ENCODE data around the gene TMIGD1.

Gene TMIGD1, protein sequence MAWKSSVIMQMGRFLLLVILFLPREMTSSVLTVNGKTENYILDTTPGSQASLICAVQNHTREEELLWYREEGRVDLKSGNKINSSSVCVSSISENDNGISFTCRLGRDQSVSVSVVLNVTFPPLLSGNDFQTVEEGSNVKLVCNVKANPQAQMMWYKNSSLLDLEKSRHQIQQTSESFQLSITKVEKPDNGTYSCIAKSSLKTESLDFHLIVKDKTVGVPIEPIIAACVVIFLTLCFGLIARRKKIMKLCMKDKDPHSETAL

DNA sequence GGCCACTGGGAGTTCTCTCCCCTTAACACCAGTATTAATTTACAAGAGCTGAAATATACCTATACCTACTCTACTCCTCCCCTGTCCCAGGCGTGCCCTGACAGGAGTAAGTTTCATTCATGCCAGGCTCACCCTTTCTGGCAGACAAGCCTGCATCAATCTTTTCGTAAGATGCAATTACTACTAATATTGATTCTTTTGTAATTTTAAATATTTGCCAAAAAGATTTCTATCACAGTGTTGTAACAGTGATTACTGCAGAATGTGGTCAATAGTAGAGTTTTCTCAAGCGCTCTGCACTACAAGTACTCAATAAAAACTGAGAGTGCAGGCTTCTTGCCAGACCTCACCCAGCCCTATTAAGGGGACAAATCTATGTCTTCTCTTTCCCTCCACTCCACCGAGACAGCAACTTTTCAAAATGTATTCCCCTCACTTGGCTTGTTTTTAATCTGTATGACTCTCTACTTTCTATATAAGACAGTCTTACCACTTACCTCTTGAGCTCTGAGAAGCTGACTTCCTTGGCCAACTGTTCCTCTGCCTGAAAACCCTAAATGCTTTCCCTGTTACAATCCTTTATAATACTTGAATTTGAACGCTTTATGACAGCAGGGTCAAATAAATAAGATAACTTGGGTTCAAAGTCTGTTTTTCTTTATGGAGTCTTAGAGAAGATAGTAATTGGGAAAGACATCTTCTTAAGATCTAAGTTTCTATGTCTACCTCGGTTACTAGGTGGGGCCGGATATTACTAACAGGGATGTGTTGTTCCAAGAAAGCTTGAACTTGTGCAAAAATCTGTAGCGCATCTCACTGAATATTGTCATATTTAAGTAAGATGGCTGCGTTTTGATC lies at the start of gene TMIGD1:
TMIGD1 (minus strand) TSS at position 555 of the 858 bp plus-strand sequence. CDS start 1,924 bp downstream, outside the sequence.
- Histone ChIP-seq H3K36me3 (ENCODE audit: control insufficient read depth in 1 of 2, insufficient read depth in 2 of 2, low read length in 2 of 2) (no peaks in the 10 kb centered on the region), H3K27me3 (ENCODE audit: low read depth, low read length) (no peaks in the 10 kb centered on the region), H3K4me1 (ENCODE audit: control insufficient read depth in 1 of 2, insufficient read depth in 2 of 2, low read length in 2 of 2) (no peaks in the 10 kb centered on the region), H3K27ac (ENCODE audit: low read length) (no peak within 1 kb of the TSS), H3K9me3 (ENCODE audit: control insufficient read depth in 1 of 2, low read length in 2 of 2) (no peaks in the 10 kb centered on the region), H3K4me3 (ENCODE audit: low read depth in 1 of 2, low read length in 2 of 2) (no peak within 1 kb of the TSS)

DNA sequence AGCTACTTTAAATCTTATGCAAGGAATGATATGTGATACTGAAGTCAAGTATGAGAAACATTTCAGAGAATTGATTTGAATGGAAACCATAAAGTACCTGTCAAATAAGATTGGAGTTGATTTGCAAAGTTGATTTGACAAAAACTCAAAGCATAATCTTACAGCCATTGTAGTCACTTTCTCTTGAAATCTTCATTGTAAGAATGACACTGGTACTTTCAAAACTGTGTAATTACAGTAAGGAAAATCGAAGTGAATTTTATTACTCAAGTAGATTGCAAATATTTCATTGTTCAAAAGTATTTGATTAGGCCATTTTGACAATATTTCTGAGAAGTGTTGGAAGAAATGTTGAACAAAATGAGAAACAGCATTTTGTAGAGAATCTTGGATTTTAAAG lies 48.5 kb upstream of the TMIGD1 start:
- Histone ChIP-seq H3K4me1 (ENCODE audit: control insufficient read depth in 1 of 2, insufficient read depth in 2 of 2, low read length in 2 of 2) (peaks cover 5 to 21% of the 10 kb centered on the region in 2 donors), H3K27me3 (ENCODE audit: low read depth, low read length) (no peaks in the 10 kb centered on the region), H3K36me3 (ENCODE audit: control insufficient read depth in 1 of 2, insufficient read depth in 2 of 2, low read length in 2 of 2) (peaks cover 9 to 13% of the 10 kb centered on the region in 2 donors), H3K9me3 (ENCODE audit: control insufficient read depth in 1 of 2, low read length in 2 of 2) (no peaks in the 10 kb centered on the region), H3K27ac (ENCODE audit: low read length) (no peak overlapping the region), H3K4me3 (ENCODE audit: low read depth in 1 of 2, low read length in 2 of 2) (no peak overlapping the region)

DNA sequence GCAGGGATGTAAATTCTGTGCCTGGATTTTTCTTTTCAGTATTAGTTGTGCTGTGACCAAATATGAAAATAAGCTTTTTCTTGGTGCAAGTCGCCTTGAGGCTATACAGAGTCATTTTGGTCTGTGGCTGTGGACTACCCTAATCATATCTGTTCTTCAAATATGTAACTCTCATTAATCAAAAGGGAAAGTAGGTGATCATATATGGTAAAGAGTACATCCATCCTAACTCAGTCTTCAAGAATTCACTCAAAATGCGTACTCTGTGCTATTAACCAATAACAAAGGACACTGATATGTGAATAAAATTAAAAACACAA lies 47.4 kb upstream of the TMIGD1 start:
- Histone ChIP-seq H3K27ac (ENCODE audit: low read length) (no peak overlapping the region), H3K36me3 (ENCODE audit: control insufficient read depth in 1 of 2, insufficient read depth in 2 of 2, low read length in 2 of 2) (peaks cover 4 to 8% of the 10 kb centered on the region in 2 donors), H3K4me3 (ENCODE audit: low read depth in 1 of 2, low read length in 2 of 2) (peak overlapping the region; percentile 88 to 93), H3K27me3 (ENCODE audit: low read depth, low read length) (no peaks in the 10 kb centered on the region), H3K4me1 (ENCODE audit: control insufficient read depth in 1 of 2, insufficient read depth in 2 of 2, low read length in 2 of 2) (peaks cover 5 to 21% of the 10 kb centered on the region in 2 donors), H3K9me3 (ENCODE audit: control insufficient read depth in 1 of 2, low read length in 2 of 2) (no peaks in the 10 kb centered on the region)

DNA sequence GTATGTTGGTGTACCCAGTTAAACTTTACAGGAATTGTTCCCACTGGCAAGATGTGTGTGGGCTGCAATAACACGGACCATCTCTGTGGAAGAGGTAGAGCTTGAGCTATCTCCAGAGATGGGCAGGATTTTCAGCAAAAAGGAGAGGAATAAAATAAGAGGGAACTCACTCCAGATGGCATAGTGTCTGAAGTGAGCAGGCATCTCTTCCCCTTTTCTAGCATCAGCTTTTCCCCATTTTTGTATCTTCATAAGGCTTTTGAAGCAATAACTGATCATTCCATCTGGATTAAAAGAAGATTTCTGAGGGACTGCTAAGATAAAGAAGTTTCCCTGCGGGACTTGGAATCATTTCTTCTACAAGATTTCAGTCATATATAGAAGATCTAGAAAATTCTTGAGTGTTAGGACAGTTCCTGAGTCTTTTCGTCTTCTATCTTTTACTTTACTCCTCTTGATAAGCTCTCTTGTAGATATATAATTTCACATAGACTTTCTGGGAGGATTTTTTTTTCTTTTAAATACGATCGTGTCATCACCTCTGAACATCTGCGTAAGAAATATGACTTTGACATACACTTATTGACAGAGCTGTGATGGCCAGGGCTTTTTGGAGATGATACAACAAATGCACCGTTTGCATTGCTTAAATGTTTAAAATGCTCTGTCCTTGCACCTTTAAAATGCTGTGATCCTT lies 46.9 kb upstream of the TMIGD1 start:
- H3K27ac ChIP-seq (ENCODE audit: low read length) = no peak overlapping the region
- peaks cover 5 to 21% of the 10 kb centered on the region in 2 donors for H3K4me1 ChIP-seq (ENCODE audit: control insufficient read depth in 1 of 2, insufficient read depth in 2 of 2, low read length in 2 of 2)
- no peaks in the 10 kb centered on the region for H3K27me3 ChIP-seq (ENCODE audit: low read depth, low read length)
- peaks cover 4 to 6% of the 10 kb centered on the region in 2 donors for H3K36me3 ChIP-seq (ENCODE audit: control insufficient read depth in 1 of 2, insufficient read depth in 2 of 2, low read length in 2 of 2)
- peak overlapping the region; percentile 88 to 93 for H3K4me3 ChIP-seq (ENCODE audit: low read depth in 1 of 2, low read length in 2 of 2)
- no peaks in the 10 kb centered on the region for H3K9me3 ChIP-seq (ENCODE audit: control insufficient read depth in 1 of 2, low read length in 2 of 2)

DNA sequence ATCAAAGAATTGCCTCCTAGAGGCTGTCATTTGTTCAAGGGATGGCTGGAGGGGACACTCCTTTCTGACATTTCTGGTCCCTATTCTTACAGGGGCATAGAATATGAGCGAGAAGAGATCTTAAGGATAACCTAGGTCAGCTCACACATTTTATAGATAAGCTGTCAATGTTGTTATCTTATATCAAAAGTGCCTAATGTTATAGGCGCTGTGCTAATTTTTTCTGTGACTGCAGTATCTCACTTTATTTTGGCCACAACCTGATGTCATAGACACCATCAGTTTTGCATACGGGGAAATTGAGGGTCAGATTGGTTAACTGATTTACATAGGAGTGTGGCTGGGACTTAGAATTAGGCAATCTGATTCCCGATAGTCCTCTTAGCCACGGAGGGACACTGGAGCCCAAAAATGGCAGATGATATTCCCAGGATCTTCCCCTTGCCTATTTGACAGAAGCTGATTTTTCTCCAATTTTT lies 46.1 kb upstream of the TMIGD1 start:
- Histone ChIP-seq H3K27ac (ENCODE audit: low read length) (peak overlapping the region; percentile 56), H3K27me3 (ENCODE audit: low read depth, low read length) (no peaks in the 10 kb centered on the region), H3K4me1 (ENCODE audit: control insufficient read depth in 1 of 2, insufficient read depth in 2 of 2, low read length in 2 of 2) (peaks cover 5 to 21% of the 10 kb centered on the region in 2 donors), H3K9me3 (ENCODE audit: control insufficient read depth in 1 of 2, low read length in 2 of 2) (no peaks in the 10 kb centered on the region), H3K4me3 (ENCODE audit: low read depth in 1 of 2, low read length in 2 of 2) (peak overlapping the region; percentile 88 to 93), H3K36me3 (ENCODE audit: control insufficient read depth in 1 of 2, insufficient read depth in 2 of 2, low read length in 2 of 2) (no peaks in the 10 kb centered on the region)

DNA sequence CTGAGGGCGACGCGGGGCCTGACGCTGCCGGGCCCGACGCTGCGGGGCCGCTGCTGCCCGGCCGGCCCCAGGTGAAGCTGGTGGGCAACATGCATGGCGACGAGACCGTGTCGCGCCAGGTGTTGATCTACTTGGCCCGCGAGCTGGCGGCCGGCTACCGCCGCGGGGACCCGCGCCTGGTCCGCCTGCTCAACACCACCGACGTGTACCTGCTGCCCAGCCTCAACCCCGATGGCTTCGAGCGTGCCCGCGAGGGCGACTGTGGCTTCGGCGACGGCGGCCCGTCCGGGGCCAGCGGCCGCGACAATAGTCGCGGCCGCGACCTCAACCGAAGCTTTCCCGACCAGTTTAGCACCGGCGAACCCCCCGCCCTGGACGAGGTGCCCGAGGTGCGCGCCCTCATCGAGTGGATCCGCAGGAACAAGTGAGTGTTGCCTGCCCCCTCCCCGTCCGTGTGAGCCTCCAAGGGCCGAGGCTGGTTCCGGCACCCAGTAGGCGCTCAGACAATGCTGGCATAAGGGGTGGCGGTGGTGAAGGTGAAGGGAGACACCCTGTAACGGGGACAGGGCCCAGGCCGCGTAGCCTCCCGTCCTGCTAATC lies 45.5 kb upstream of the TMIGD1 start:
- Histone ChIP-seq H3K27ac (ENCODE audit: low read length) (peak overlapping the region; percentile 56), H3K36me3 (ENCODE audit: control insufficient read depth in 1 of 2, insufficient read depth in 2 of 2, low read length in 2 of 2) (no peaks in the 10 kb centered on the region), H3K4me3 (ENCODE audit: low read depth in 1 of 2, low read length in 2 of 2) (peak overlapping the region; percentile 88 to 93), H3K27me3 (ENCODE audit: low read depth, low read length) (no peaks in the 10 kb centered on the region), H3K9me3 (ENCODE audit: control insufficient read depth in 1 of 2, low read length in 2 of 2) (no peaks in the 10 kb centered on the region), H3K4me1 (ENCODE audit: control insufficient read depth in 1 of 2, insufficient read depth in 2 of 2, low read length in 2 of 2) (peaks cover 5 to 21% of the 10 kb centered on the region in 2 donors)

DNA sequence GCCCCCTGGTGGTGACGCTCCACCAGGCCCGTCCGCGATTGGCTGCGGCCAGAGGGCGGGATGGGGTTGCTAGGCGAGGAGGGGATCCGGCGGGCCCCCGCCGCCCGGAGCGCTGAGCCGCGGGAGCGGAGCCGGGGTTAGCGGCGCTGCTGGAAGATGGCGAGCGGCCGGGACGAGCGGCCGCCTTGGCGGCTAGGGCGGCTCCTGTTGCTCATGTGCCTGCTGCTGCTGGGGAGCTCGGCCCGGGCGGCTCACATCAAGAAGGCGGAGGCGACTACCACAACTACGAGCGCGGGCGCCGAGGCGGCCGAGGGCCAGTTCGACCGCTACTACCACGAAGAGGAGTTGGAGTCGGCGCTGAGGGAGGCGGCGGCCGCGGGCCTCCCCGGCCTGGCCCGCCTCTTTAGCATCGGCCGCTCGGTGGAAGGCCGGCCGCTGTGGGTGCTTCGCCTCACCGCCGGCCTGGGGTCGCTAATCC lies 45.0 kb upstream of the TMIGD1 start, which contains the start of gene CPD:
CPD (plus strand) TSS at position 103 of the 478 bp plus-strand sequence; CDS start at position 157, 54 bp downstream.
- peak within 1 kb of the TSS; percentile 88 to 93 for H3K4me3 ChIP-seq (ENCODE audit: low read depth in 1 of 2, low read length in 2 of 2)
- peak within 1 kb of the TSS; percentile 98 for H3K27ac ChIP-seq (ENCODE audit: low read length)
- no peaks in the 10 kb centered on the region for H3K27me3 ChIP-seq (ENCODE audit: low read depth, low read length)
- peaks cover 5 to 21% of the 10 kb centered on the region in 2 donors for H3K4me1 ChIP-seq (ENCODE audit: control insufficient read depth in 1 of 2, insufficient read depth in 2 of 2, low read length in 2 of 2)
- H3K9me3 ChIP-seq (ENCODE audit: control insufficient read depth in 1 of 2, low read length in 2 of 2) = no peaks in the 10 kb centered on the region
- H3K36me3 ChIP-seq (ENCODE audit: control insufficient read depth in 1 of 2, insufficient read depth in 2 of 2, low read length in 2 of 2) = no peaks in the 10 kb centered on the region

DNA sequence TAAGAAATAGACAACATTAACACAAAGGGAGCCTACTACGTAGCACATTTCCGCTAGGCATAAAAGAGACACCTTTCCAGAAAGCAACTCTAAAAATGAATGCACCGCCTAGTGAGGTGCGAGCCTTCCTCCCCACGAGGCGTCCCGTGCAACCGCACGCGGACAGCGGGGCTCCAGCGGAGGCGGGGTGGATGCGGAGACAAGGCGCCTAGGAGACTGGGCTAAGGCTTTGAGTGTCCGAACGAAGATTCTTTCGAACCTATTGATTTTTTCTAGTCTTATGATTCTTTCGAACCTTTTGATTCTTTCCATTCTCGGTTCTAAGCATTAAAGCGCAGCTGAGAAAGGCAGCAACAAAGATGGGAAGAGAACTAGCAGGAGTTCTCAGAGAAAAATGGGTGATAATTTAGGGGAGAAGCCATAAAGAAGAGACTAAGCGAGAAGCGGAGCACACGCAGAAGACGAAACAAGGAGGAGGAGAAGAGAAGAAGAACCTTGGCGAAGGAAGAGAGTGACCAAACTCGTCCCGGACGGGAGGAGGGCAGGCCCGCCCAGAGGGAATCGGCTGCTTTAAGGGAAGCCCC lies 44.5 kb upstream of the TMIGD1 start:
- no peaks in the 10 kb centered on the region for H3K36me3 ChIP-seq (ENCODE audit: control insufficient read depth in 1 of 2, insufficient read depth in 2 of 2, low read length in 2 of 2)
- H3K4me1 ChIP-seq (ENCODE audit: control insufficient read depth in 1 of 2, insufficient read depth in 2 of 2, low read length in 2 of 2) = peaks cover 5 to 21% of the 10 kb centered on the region in 2 donors
- H3K9me3 ChIP-seq (ENCODE audit: control insufficient read depth in 1 of 2, low read length in 2 of 2) = no peaks in the 10 kb centered on the region
- peak overlapping the region; percentile 88 to 93 for H3K4me3 ChIP-seq (ENCODE audit: low read depth in 1 of 2, low read length in 2 of 2)
- H3K27me3 ChIP-seq (ENCODE audit: low read depth, low read length) = no peaks in the 10 kb centered on the region
- peak overlapping the region; percentile 98 for H3K27ac ChIP-seq (ENCODE audit: low read length)

DNA sequence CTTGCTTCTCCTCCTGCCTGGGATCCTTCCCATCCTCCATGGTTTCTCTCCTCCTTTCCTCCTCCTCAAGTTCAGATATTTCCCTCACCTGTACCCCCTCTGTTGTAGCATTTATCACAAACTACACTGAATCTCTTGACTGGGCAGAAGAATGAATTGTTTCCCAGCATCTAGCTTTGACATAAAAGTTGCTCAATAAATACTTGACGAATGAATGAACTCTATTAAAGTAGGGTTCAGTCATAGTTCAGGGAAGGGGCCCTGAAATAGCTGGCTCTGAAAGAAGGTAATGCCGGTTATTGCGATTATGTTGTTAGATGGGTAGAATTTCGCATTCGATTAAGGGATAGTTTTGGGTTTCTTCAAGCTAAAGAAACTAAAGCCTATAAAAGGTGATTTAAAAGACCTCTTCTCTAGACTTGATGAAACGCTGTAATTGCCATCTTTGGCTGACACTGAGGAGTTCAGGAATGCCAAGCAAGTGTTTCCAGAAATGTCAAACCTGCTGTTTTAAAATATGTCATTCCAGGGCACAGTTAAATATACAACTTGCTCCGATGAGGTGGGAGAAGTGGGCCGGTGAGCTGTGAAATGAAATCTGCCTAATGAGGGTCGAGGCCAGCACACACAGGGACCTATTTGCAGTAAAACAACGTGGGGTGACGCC lies 43.9 kb upstream of the TMIGD1 start:
- Histone ChIP-seq H3K36me3 (ENCODE audit: control insufficient read depth in 1 of 2, insufficient read depth in 2 of 2, low read length in 2 of 2) (no peaks in the 10 kb centered on the region), H3K9me3 (ENCODE audit: control insufficient read depth in 1 of 2, low read length in 2 of 2) (no peaks in the 10 kb centered on the region), H3K27me3 (ENCODE audit: low read depth, low read length) (no peaks in the 10 kb centered on the region), H3K4me3 (ENCODE audit: low read depth in 1 of 2, low read length in 2 of 2) (peak overlapping the region; percentile 88 to 93), H3K4me1 (ENCODE audit: control insufficient read depth in 1 of 2, insufficient read depth in 2 of 2, low read length in 2 of 2) (peaks cover 5 to 21% of the 10 kb centered on the region in 2 donors), H3K27ac (ENCODE audit: low read length) (peak overlapping the region; percentile 98)
